ENCODE results near the gene C12orf54.
"Not testable (repeated sequence)": the region's sequence is repeated elsewhere in the genome, so short reads cannot be mapped to it uniquely, and the experiment has no call there.

Gene C12orf54

GRCh38 chr12:48510111-48510510 lies 27.8 kb downstream of the C12orf54 start:
- H3K4me1 ChIP-seq (ENCODE audit: control insufficient read depth, low read depth, low read length), result no peaks in the 10 kb centered on the region
- H3K27me3 ChIP-seq (ENCODE audit: control insufficient read depth, insufficient read depth, low read length), result no peaks in the 10 kb centered on the region
- no peak overlapping the region for H3K4me3 ChIP-seq (ENCODE audit: low read length)
- no peaks in the 10 kb centered on the region for H3K36me3 ChIP-seq (ENCODE audit: control insufficient read depth, low read depth, low read length)
- no peak overlapping the region for H3K27ac ChIP-seq (ENCODE audit: low read length)
- no peak overlapping the region for H3K9ac ChIP-seq (ENCODE audit: low read length)
- H3K9me3 ChIP-seq (ENCODE audit: control insufficient read depth, low read depth, low read length), result no peaks in the 10 kb centered on the region

GRCh38 chr12:48512855-48513254 lies 30.6 kb downstream of the C12orf54 start:
- Histone ChIP-seq H3K4me1 (ENCODE audit: control insufficient read depth, low read depth, low read length) (no peaks in the 10 kb centered on the region), H3K4me3 (ENCODE audit: low read length) (no peak overlapping the region), H3K9ac (ENCODE audit: low read length) (no peak overlapping the region), H3K27ac (ENCODE audit: low read length) (no peak overlapping the region), H3K27me3 (ENCODE audit: control insufficient read depth, insufficient read depth, low read length) (no peaks in the 10 kb centered on the region), H3K9me3 (ENCODE audit: control insufficient read depth, low read depth, low read length) (no peaks in the 10 kb centered on the region), H3K36me3 (ENCODE audit: control insufficient read depth, low read depth, low read length) (no peaks in the 10 kb centered on the region)

- no peaks in the 10 kb centered on the region for H3K27me3 ChIP-seq (ENCODE audit: control insufficient read depth, insufficient read depth, low read length)
- no peaks in the 10 kb centered on the region for H3K9me3 ChIP-seq (ENCODE audit: control insufficient read depth, low read depth, low read length)
- H3K4me3 ChIP-seq (ENCODE audit: low read length), result no peak overlapping the region
- H3K27ac ChIP-seq (ENCODE audit: low read length), result no peak overlapping the region
- no peaks in the 10 kb centered on the region for H3K36me3 ChIP-seq (ENCODE audit: control insufficient read depth, low read depth, low read length)
- H3K9ac ChIP-seq (ENCODE audit: low read length), result no peak overlapping the region
- H3K4me1 ChIP-seq (ENCODE audit: control insufficient read depth, low read depth, low read length), result no peaks in the 10 kb centered on the region
Observed at GRCh38 chr12:48514728-48515127, 32.4 kb downstream of the C12orf54 start.

- H3K4me1 ChIP-seq (ENCODE audit: control insufficient read depth, low read depth, low read length); H3K4me3 ChIP-seq (ENCODE audit: low read length); H3K9me3 ChIP-seq (ENCODE audit: control insufficient read depth, low read depth, low read length); H3K36me3 ChIP-seq (ENCODE audit: control insufficient read depth, low read depth, low read length); H3K27me3 ChIP-seq (ENCODE audit: control insufficient read depth, insufficient read depth, low read length); H3K27ac ChIP-seq (ENCODE audit: low read length); H3K9ac ChIP-seq (ENCODE audit: low read length): not testable (repeated sequence)
Observed at GRCh38 chr12:48520381-48520780, 38.1 kb downstream of the C12orf54 start.

GRCh38 chr12:48525332-48525731 lies 43.0 kb downstream of the C12orf54 start, which contains the start of gene OR8S1:
OR8S1 (plus strand) TSS chr12:48525632; CDS start chr12:48525632, 0 bp downstream.
- H3K9me3 ChIP-seq (ENCODE audit: control insufficient read depth, low read depth, low read length), result no peaks in the 10 kb centered on the region
- H3K27me3 ChIP-seq (ENCODE audit: control insufficient read depth, insufficient read depth, low read length), result no peaks in the 10 kb centered on the region
- no peak within 1 kb of the TSS for H3K9ac ChIP-seq (ENCODE audit: low read length)

GRCh38 chr12:48527891-48528670 lies 45.8 kb downstream of the C12orf54 start:
- Histone ChIP-seq H3K27ac (ENCODE audit: low read length) (no peak overlapping the region), H3K27me3 (ENCODE audit: control insufficient read depth, insufficient read depth, low read length) (no peaks in the 10 kb centered on the region), H3K36me3 (ENCODE audit: control insufficient read depth, low read depth, low read length) (no peaks in the 10 kb centered on the region), H3K9me3 (ENCODE audit: control insufficient read depth, low read depth, low read length) (no peaks in the 10 kb centered on the region), H3K4me1 (ENCODE audit: control insufficient read depth, low read depth, low read length) (no peaks in the 10 kb centered on the region), H3K4me3 (ENCODE audit: low read length) (no peak overlapping the region), H3K9ac (ENCODE audit: low read length) (no peak overlapping the region)

More at GRCh38 chr12:48525332-48525731, 43.0 kb downstream of the C12orf54 start, which contains the start of gene OR8S1:
- no peak within 1 kb of the TSS for H3K4me3 ChIP-seq (ENCODE audit: low read length)
- H3K36me3 ChIP-seq (ENCODE audit: control insufficient read depth, low read depth, low read length), result no peaks in the 10 kb centered on the region
- H3K27ac ChIP-seq (ENCODE audit: low read length), result no peak within 1 kb of the TSS
- H3K4me1 ChIP-seq (ENCODE audit: control insufficient read depth, low read depth, low read length), result no peaks in the 10 kb centered on the region

GRCh38 chr12:48532601-48533000 lies 50.3 kb downstream of the C12orf54 start:
- H3K27ac ChIP-seq (ENCODE audit: low read length), result no peak overlapping the region
- H3K4me1 ChIP-seq (ENCODE audit: control insufficient read depth, low read depth, low read length), result no peaks in the 10 kb centered on the region
- H3K9me3 ChIP-seq (ENCODE audit: control insufficient read depth, low read depth, low read length), result no peaks in the 10 kb centered on the region
- H3K36me3 ChIP-seq (ENCODE audit: control insufficient read depth, low read depth, low read length), result no peaks in the 10 kb centered on the region
- H3K4me3 ChIP-seq (ENCODE audit: low read length), result no peak overlapping the region
- H3K9ac ChIP-seq (ENCODE audit: low read length), result no peak overlapping the region
- no peaks in the 10 kb centered on the region for H3K27me3 ChIP-seq (ENCODE audit: control insufficient read depth, insufficient read depth, low read length)

GRCh38 chr12:48536602-48537001 lies 54.3 kb downstream of the C12orf54 start:
- H3K27me3 ChIP-seq (ENCODE audit: control insufficient read depth, insufficient read depth, low read length), result no peaks in the 10 kb centered on the region
- H3K27ac ChIP-seq (ENCODE audit: low read length), result no peak overlapping the region
- no peaks in the 10 kb centered on the region for H3K9me3 ChIP-seq (ENCODE audit: control insufficient read depth, low read depth, low read length)
- no peaks in the 10 kb centered on the region for H3K4me1 ChIP-seq (ENCODE audit: control insufficient read depth, low read depth, low read length)
- no peak overlapping the region for H3K4me3 ChIP-seq (ENCODE audit: low read length)
- no peak overlapping the region for H3K9ac ChIP-seq (ENCODE audit: low read length)
- no peaks in the 10 kb centered on the region for H3K36me3 ChIP-seq (ENCODE audit: control insufficient read depth, low read depth, low read length)

- Histone ChIP-seq H3K9me3 (ENCODE audit: control insufficient read depth, low read depth, low read length) (no peaks in the 10 kb centered on the region), H3K27ac (ENCODE audit: low read length) (no peak overlapping the region), H3K4me1 (ENCODE audit: control insufficient read depth, low read depth, low read length) (no peaks in the 10 kb centered on the region), H3K9ac (ENCODE audit: low read length) (no peak overlapping the region), H3K27me3 (ENCODE audit: control insufficient read depth, insufficient read depth, low read length) (no peaks in the 10 kb centered on the region), H3K4me3 (ENCODE audit: low read length) (no peak overlapping the region), H3K36me3 (ENCODE audit: control insufficient read depth, low read depth, low read length) (no peaks in the 10 kb centered on the region)
Observed at GRCh38 chr12:48542300-48542928, 60.1 kb downstream of the C12orf54 start.

GRCh38 chr12:48545833-48546469 lies 63.7 kb downstream of the C12orf54 start:
- H3K9ac ChIP-seq (ENCODE audit: low read length), result no peak overlapping the region
- no peaks in the 10 kb centered on the region for H3K27me3 ChIP-seq (ENCODE audit: control insufficient read depth, insufficient read depth, low read length)
- H3K4me1 ChIP-seq (ENCODE audit: control insufficient read depth, low read depth, low read length), result no peaks in the 10 kb centered on the region
- no peaks in the 10 kb centered on the region for H3K36me3 ChIP-seq (ENCODE audit: control insufficient read depth, low read depth, low read length)
- no peak overlapping the region for H3K27ac ChIP-seq (ENCODE audit: low read length)
- no peaks in the 10 kb centered on the region for H3K9me3 ChIP-seq (ENCODE audit: control insufficient read depth, low read depth, low read length)
- H3K4me3 ChIP-seq (ENCODE audit: low read length), result no peak overlapping the region

All from iPS-18a (cell line).